ENCODE measurements around the gene NEO1. TPM values are rescaled to one million over a fixed set of nuclear protein-coding genes. Genes with fewer than 3 reads are reported as not detected.

NEO1 gene
- total and polyA plus RNA-seq, 2 experiments from 2014 or later, result 39.1 to 64.0 TPM

DNA sequence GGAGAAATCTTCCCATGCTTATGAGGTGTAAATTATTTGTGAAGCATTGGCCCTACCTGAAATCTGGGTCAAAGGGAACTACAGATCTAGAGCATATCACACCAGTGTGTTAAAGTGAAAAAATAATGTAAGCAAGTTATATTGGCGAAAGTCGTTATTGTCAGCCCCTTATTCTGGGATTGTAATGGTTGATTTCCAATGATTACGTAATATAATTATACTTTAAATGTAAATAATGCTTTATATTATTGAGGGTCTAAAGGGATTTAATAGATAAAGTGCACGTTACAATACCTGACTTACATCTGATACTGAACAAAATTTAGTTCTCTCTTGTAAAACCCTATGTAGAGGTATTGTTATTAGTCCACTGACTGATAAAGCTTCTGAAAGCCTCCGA is 101.2 kb downstream of the NEO1 start:
- no peaks in the 10 kb centered on the region for H3K36me3 ChIP-seq (replicated peaks; ENCODE audit: insufficient read depth, low read depth)
- no peak overlapping the region for H3K4me2 ChIP-seq
- peaks cover 10% of the 10 kb centered on the region for H3K79me2 ChIP-seq
- no peak overlapping the region for H2AFZ ChIP-seq
- H4K20me1 ChIP-seq (ENCODE audit: insufficient read depth, poor library complexity, severe bottlenecking), result no peaks in the 10 kb centered on the region
- TF ChIP-seq, protein P1, sequence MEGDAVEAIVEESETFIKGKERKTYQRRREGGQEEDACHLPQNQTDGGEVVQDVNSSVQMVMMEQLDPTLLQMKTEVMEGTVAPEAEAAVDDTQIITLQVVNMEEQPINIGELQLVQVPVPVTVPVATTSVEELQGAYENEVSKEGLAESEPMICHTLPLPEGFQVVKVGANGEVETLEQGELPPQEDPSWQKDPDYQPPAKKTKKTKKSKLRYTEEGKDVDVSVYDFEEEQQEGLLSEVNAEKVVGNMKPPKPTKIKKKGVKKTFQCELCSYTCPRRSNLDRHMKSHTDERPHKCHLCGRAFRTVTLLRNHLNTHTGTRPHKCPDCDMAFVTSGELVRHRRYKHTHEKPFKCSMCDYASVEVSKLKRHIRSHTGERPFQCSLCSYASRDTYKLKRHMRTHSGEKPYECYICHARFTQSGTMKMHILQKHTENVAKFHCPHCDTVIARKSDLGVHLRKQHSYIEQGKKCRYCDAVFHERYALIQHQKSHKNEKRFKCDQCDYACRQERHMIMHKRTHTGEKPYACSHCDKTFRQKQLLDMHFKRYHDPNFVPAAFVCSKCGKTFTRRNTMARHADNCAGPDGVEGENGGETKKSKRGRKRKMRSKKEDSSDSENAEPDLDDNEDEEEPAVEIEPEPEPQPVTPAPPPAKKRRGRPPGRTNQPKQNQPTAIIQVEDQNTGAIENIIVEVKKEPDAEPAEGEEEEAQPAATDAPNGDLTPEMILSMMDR (IDR thresholded peaks at IDR 0.05; ENCODE audit: poor library complexity), result no peak
- no peak overlapping the region for H3K4me3 ChIP-seq
- DNase-seq (ENCODE audit: low spot score), result no peak
- H3K9me3 ChIP-seq (ENCODE audit: low read depth), result peaks cover 18% of the 10 kb centered on the region
- H3K9me2 ChIP-seq (replicated peaks; ENCODE audit: insufficient read depth), result no peaks in the 10 kb centered on the region
- no peaks in the 10 kb centered on the region for H3K27me3 ChIP-seq
- H3K4me1 ChIP-seq (ENCODE audit: insufficient read depth), result no peaks in the 10 kb centered on the region
- no peak overlapping the region for H3K27ac ChIP-seq
- WGBS (ENCODE audit: low lambda C conversion rate, missing lambda C conversion rate), result 95% methylated on average over 5 of the region's 5 CpGs

DNA sequence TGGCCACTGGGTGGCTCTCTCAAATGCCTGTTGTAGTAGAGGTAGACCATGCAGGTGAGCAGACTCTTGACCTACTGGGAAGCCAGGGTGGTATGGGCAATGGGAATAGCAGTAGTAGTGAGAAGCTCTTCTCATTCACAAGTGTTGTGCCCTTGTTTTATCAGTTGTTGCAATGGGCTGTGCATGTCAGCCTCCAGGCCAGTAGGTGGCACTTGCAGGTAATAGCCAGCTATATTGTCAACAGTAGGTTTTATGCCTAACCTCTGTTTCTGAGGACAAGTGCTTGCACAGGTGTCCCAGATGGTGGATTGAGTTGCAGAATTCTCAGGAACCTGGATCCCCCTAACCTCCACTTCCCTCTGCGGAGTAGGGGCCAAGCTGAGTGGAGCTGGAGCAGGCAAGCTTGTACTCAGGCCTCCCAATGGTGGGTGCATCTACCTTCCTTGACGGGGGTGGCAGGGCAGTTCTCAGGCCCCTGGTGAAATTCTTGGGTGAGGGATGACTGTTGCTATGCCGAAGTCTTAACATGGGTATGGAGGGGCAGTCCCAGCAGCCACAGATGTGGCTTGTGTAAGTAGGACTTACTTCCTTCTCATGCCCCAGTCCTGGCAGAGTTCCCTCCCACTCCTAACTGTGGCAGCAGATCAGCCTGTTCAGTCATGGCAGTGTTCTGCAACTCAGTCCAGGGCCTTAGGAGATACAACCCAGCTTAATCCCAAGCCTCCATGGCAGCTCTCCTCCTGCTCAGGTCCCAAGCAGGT is 104.3 kb downstream of the NEO1 start:
- Histone ChIP-seq H4K20me1 (ENCODE audit: insufficient read depth, poor library complexity, severe bottlenecking) (no peaks in the 10 kb centered on the region), H3K9me2 (replicated peaks; ENCODE audit: insufficient read depth) (no peaks in the 10 kb centered on the region), H3K9me3 (ENCODE audit: low read depth) (peaks cover 18% of the 10 kb centered on the region), H3K4me1 (ENCODE audit: insufficient read depth) (no peaks in the 10 kb centered on the region), H3K4me3 (no peak overlapping the region), H3K36me3 (replicated peaks; ENCODE audit: insufficient read depth, low read depth) (no peaks in the 10 kb centered on the region), H3K27me3 (no peaks in the 10 kb centered on the region), H3K4me2 (no peak overlapping the region), H3K79me2 (peaks cover 9% of the 10 kb centered on the region), H2AFZ (no peak overlapping the region), H3K27ac (no peak overlapping the region)
- whole genome bisulfite sequencing (ENCODE audit: low lambda C conversion rate, missing lambda C conversion rate), result 97% methylated on average over 3 of the region's 3 CpGs
- TF ChIP-seq EZH2phosphoT487 (IDR thresholded peaks at IDR 0.05; ENCODE audit: low read depth, severe bottlenecking, unreplicated experiment) (no peak), EZH2 (IDR thresholded peaks at IDR 0.05; ENCODE audit: borderline replicate concordance) (no peak)
- TF ChIP-seq, protein P1 (IDR thresholded peaks at IDR 0.05; ENCODE audit: poor library complexity), result no peak
- no peak for DNase-seq (ENCODE audit: low spot score)

DNA sequence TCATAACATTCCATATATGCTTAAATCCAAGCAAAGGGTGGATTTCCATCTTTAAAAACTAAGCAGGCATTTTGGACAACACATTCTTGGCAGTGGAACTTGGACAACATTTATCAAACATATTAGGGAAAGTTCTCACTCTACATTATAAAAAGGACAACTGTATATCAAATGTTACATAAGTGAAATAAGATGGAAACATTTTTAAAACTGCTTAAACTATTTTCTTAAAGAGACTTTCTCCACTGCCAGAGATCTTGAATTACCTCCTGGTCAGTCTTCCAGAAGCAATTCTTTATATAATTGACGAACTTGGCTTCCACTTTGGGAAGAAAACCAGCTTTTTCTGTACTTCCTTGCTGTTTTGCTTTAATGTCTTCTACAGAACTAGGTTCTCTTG is 109.3 kb downstream of the NEO1 start:
- Histone ChIP-seq H3K9me3 (ENCODE audit: low read depth) (no peaks in the 10 kb centered on the region), H3K9me2 (replicated peaks; ENCODE audit: insufficient read depth) (no peaks in the 10 kb centered on the region), H3K79me2 (peaks cover 2% of the 10 kb centered on the region), H3K4me3 (no peak overlapping the region), H4K20me1 (ENCODE audit: insufficient read depth, poor library complexity, severe bottlenecking) (no peaks in the 10 kb centered on the region), H2AFZ (no peak overlapping the region), H3K4me2 (no peak overlapping the region), H3K27ac (no peak overlapping the region), H3K4me1 (ENCODE audit: insufficient read depth) (no peaks in the 10 kb centered on the region), H3K36me3 (replicated peaks; ENCODE audit: insufficient read depth, low read depth) (no peaks in the 10 kb centered on the region), H3K27me3 (no peaks in the 10 kb centered on the region)
- DNase-seq (ENCODE audit: low spot score), result no peak
- WGBS (ENCODE audit: low lambda C conversion rate, missing lambda C conversion rate), result 92% methylated on average over 1 of the region's 1 CpG
- no peak for TF ChIP-seq EZH2 (IDR thresholded peaks at IDR 0.05; ENCODE audit: borderline replicate concordance)
- no peak for TF ChIP-seq EZH2phosphoT487 (IDR thresholded peaks at IDR 0.05; ENCODE audit: low read depth, severe bottlenecking, unreplicated experiment)
- TF ChIP-seq, protein P1 (IDR thresholded peaks at IDR 0.05; ENCODE audit: poor library complexity), result no peak

All from hepatocyte (in vitro differentiated cells).